Activated CD8-positive, alpha-beta memory T cell treated with anti-CD3 and anti-CD28 coated beads for 36 hours (primary cell): ENCODE results near the gene GNPDA1. TPM values are rescaled to one million over a fixed set of nuclear protein-coding genes. Genes with fewer than 3 reads are reported as not detected.

Experiments
- CTCF ChIA-PET: fragments of 350-600 bp; sonication (Branson Sonifier 250); formaldehyde crosslinking; loops from one replicate; lab custom pipeline; 2021; ENCODE audit warnings: antibody characterized with exemption; lab: Charles Lee
- POLR2A ChIA-PET: fragments of 350-600 bp; sonication (Branson Sonifier 250); formaldehyde crosslinking; loops from one replicate; lab custom pipeline; 2021; ENCODE audit warnings: antibody characterized with exemption; lab: Charles Lee
- total RNA-seq, 2 experiments: library from RNA; stranded (reverse); gene quantifications; one replicate each; pipeline ENCODE4 v1.2.3, GENCODE V29; 2021

The GNPDA1 gene
- total RNA-seq, 2 experiments from 2014 or later = 81.7 to 85.3 TPM

- ChIA-PET POLR2A (interaction anchor here (0.6 kb wide), 1 partner anchor 18 kb away, joined by 5 read pairs; no protein-coding TSS in a partner anchor), CTCF (interaction anchor here (1.0 kb wide), 1 partner anchor 58 kb away, joined by 3 read pairs; no protein-coding TSS in a partner anchor)
These were observed 19.3 kb upstream of the GNPDA1 start for GRCh38 chr5:142032150-142032549.

GRCh38 chr5:142025637-142026036 lies 12.8 kb upstream of the GNPDA1 start:
- POLR2A ChIA-PET = interaction anchor here (1.0 kb wide), 1 partner anchor 9 kb away, joined by 4 read pairs; no protein-coding TSS in a partner anchor
- CTCF ChIA-PET = no interaction called here

- POLR2A ChIA-PET = interaction anchor here (0.7 to 1.0 kb wide), 2 partner anchors 8 to 56 kb away, joined by 4 read pairs; partner anchors contain the start of gene RNF14
- CTCF ChIA-PET = interaction anchor here (1.4 kb wide), 2 partner anchors 10 to 13 kb away, joined by 3 to 4 read pairs; no protein-coding TSS in a partner anchor
These were observed 12.0 kb upstream of the GNPDA1 start for GRCh38 chr5:142024771-142025304.

- POLR2A ChIA-PET = no interaction called here
These were observed 11.0 kb upstream of the GNPDA1 start for GRCh38 chr5:142023836-142024235.

GRCh38 chr5:142020122-142020659 lies 7.4 kb upstream of the GNPDA1 start:
- CTCF ChIA-PET = no interaction called here

More at GRCh38 chr5:142023836-142024235, 11.0 kb upstream of the GNPDA1 start:
- CTCF ChIA-PET = interaction anchor here (1.4 kb wide), 2 partner anchors 9 to 12 kb away, joined by 3 to 4 read pairs; no protein-coding TSS in a partner anchor

GRCh38 chr5:142017832-142018427 lies 5.1 kb upstream of the GNPDA1 start:
- CTCF ChIA-PET = interaction anchor here (1.5 kb wide), 1 partner anchor 78 kb away, joined by 5 read pairs; no protein-coding TSS in a partner anchor

More at GRCh38 chr5:142020122-142020659, 7.4 kb upstream of the GNPDA1 start:
- POLR2A ChIA-PET = interaction anchor here (0.6 kb wide), 1 partner anchor 14 kb away, joined by 3 read pairs; no protein-coding TSS in a partner anchor

GRCh38 chr5:142016556-142016955 lies 3.7 kb upstream of the GNPDA1 start:
- ChIA-PET POLR2A (interaction anchor here (0.8 to 2.8 kb wide), 6 partner anchors 9 to 94 kb away, joined by 4 to 17 read pairs (median 8); partner anchors contain the start of gene RNF14), CTCF (interaction anchor here (1.2 to 4.3 kb wide), 8 partner anchors 10 to 324 kb away, joined by 3 to 28 read pairs (median 8); partner anchors contain the start of genes NDFIP1 and RNF14)

More at GRCh38 chr5:142017832-142018427, 5.1 kb upstream of the GNPDA1 start:
- POLR2A ChIA-PET = interaction anchor here (0.6 to 0.7 kb wide), 3 partner anchors 49 to 92 kb away, joined by 3 to 8 read pairs (median 4); partner anchors contain the start of gene RNF14

GRCh38 chr5:142015781-142016533 lies 3.1 kb upstream of the GNPDA1 start:
- ChIA-PET CTCF (interaction anchor here (1.0 to 4.3 kb wide), 12 partner anchors 9 to 324 kb away, joined by 3 to 28 read pairs (median 5); partner anchors contain the start of genes NDFIP1 and RNF14), POLR2A (interaction anchor here (0.8 to 2.8 kb wide), 7 partner anchors 9 to 95 kb away, joined by 4 to 17 read pairs (median 7); partner anchors contain the start of gene RNF14)

- CTCF ChIA-PET = interaction anchor here (0.5 to 4.3 kb wide), 16 partner anchors 8 to 323 kb away, joined by 3 to 28 read pairs (median 4); partner anchors contain the start of genes NDFIP1 and RNF14
These were observed 2.2 kb upstream of the GNPDA1 start for GRCh38 chr5:142014911-142015584.

GRCh38 chr5:142013734-142014521 lies 1.1 kb upstream of the GNPDA1 start:
- POLR2A ChIA-PET = interaction anchor here (0.5 to 2.8 kb wide), 5 partner anchors 18 to 95 kb away, joined by 3 to 17 read pairs (median 5); no protein-coding TSS in a partner anchor
- CTCF ChIA-PET = interaction anchor here (0.5 to 4.3 kb wide), 14 partner anchors 11 to 1006 kb away, joined by 3 to 28 read pairs (median 4); partner anchors contain the start of genes NDFIP1 and RNF14

More at GRCh38 chr5:142014911-142015584, 2.2 kb upstream of the GNPDA1 start:
- POLR2A ChIA-PET = interaction anchor here (0.7 to 2.8 kb wide), 5 partner anchors 8 to 103 kb away, joined by 3 to 17 read pairs (median 6); no protein-coding TSS in a partner anchor

GRCh38 chr5:142012186-142012785 lies 541 bp downstream of the GNPDA1 start:
- ChIA-PET CTCF (interaction anchor here (0.6 to 3.7 kb wide), 12 partner anchors 12 to 361 kb away, joined by 3 to 19 read pairs (median 4); partner anchors contain the start of genes FCHSD1 and RNF14), POLR2A (interaction anchor here (0.6 to 2.1 kb wide), 4 partner anchors 12 to 114 kb away, joined by 3 to 10 read pairs (median 3); partner anchors contain the start of gene NDFIP1)

- CTCF ChIA-PET = interaction anchor here (0.6 to 3.7 kb wide), 15 partner anchors 11 to 361 kb away, joined by 3 to 19 read pairs (median 4); partner anchors contain the start of genes FCHSD1 and RNF14
- POLR2A ChIA-PET = interaction anchor here (1.3 to 2.1 kb wide), 2 partner anchors 97 to 108 kb away, joined by 3 to 10 read pairs; partner anchors contain the start of gene NDFIP1
These were observed 1.1 kb downstream of the GNPDA1 start for GRCh38 chr5:142011572-142012185.

GRCh38 chr5:142009886-142010285 lies 2.9 kb downstream of the GNPDA1 start:
- POLR2A ChIA-PET = interaction anchor here (1.2 kb wide), 1 partner anchor 40 kb away, joined by 3 read pairs; no protein-coding TSS in a partner anchor

GRCh38 chr5:142008813-142009212 lies 4.0 kb downstream of the GNPDA1 start:
- POLR2A ChIA-PET = no interaction called here
- CTCF ChIA-PET = interaction anchor here (1.3 kb wide), 1 partner anchor 17 kb away, joined by 3 read pairs; no protein-coding TSS in a partner anchor

More at GRCh38 chr5:142009886-142010285, 2.9 kb downstream of the GNPDA1 start:
- CTCF ChIA-PET = interaction anchor here (0.7 to 3.7 kb wide), 4 partner anchors 18 to 318 kb away, joined by 3 to 19 read pairs (median 4); partner anchors contain the start of gene RNF14

- POLR2A ChIA-PET = interaction anchor here (0.6 to 1.9 kb wide), 4 partner anchors 9 to 45 kb away, joined by 3 to 11 read pairs (median 4); partner anchors contain the start of gene RNF14
- CTCF ChIA-PET = interaction anchor here (1.0 to 3.2 kb wide), 8 partner anchors 9 to 315 kb away, joined by 3 to 17 read pairs (median 4); partner anchors contain the start of gene NDFIP1
These were observed 5.6 kb downstream of the GNPDA1 start for GRCh38 chr5:142007237-142007544.
